ENCODE measurements around the gene RFT1. TPM values are rescaled to one million over a fixed set of nuclear protein-coding genes. Genes with fewer than 3 reads are reported as not detected.

Gene RFT1
- total RNA-seq, 1 donor from 2014 or later: 18.6 TPM

GRCh38 chr3:53071882-53072431 lies 58.3 kb downstream of the RFT1 start:
- Histone ChIP-seq H3K27me3 (ENCODE audit: control insufficient read depth, insufficient read depth, low read length) (peaks cover 2% of the 10 kb centered on the region), H3K36me3 (ENCODE audit: control insufficient read depth, insufficient read depth, low read length) (no peaks in the 10 kb centered on the region), H3K4me3 (ENCODE audit: low read depth, low read length) (no peak overlapping the region)
- no peak for DNase-seq (ENCODE audit: low read depth)
- TF ChIP-seq, protein P1, sequence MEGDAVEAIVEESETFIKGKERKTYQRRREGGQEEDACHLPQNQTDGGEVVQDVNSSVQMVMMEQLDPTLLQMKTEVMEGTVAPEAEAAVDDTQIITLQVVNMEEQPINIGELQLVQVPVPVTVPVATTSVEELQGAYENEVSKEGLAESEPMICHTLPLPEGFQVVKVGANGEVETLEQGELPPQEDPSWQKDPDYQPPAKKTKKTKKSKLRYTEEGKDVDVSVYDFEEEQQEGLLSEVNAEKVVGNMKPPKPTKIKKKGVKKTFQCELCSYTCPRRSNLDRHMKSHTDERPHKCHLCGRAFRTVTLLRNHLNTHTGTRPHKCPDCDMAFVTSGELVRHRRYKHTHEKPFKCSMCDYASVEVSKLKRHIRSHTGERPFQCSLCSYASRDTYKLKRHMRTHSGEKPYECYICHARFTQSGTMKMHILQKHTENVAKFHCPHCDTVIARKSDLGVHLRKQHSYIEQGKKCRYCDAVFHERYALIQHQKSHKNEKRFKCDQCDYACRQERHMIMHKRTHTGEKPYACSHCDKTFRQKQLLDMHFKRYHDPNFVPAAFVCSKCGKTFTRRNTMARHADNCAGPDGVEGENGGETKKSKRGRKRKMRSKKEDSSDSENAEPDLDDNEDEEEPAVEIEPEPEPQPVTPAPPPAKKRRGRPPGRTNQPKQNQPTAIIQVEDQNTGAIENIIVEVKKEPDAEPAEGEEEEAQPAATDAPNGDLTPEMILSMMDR (IDR thresholded peaks at IDR 0.05; ENCODE audit: insufficient read depth, low read length, poor library complexity, severe bottlenecking): no peak

GRCh38 chr3:53069422-53070068 lies 60.7 kb downstream of the RFT1 start:
- Histone ChIP-seq H3K4me3 (ENCODE audit: low read depth, low read length) (no peak overlapping the region), H3K27me3 (ENCODE audit: control insufficient read depth, insufficient read depth, low read length) (peaks cover 2% of the 10 kb centered on the region), H3K36me3 (ENCODE audit: control insufficient read depth, insufficient read depth, low read length) (no peaks in the 10 kb centered on the region)
- DNase-seq (ENCODE audit: low read depth): no peak
- TF ChIP-seq, protein P1 (IDR thresholded peaks at IDR 0.05; ENCODE audit: insufficient read depth, low read length, poor library complexity, severe bottlenecking): no peak

GRCh38 chr3:53068176-53068575 lies 62.1 kb downstream of the RFT1 start:
- Histone ChIP-seq H3K4me3 (ENCODE audit: low read depth, low read length) (no peak overlapping the region), H3K27me3 (ENCODE audit: control insufficient read depth, insufficient read depth, low read length) (peaks cover 2% of the 10 kb centered on the region)
- DNase-seq (ENCODE audit: low read depth): no peak

GRCh38 chr3:53067567-53067966 lies 62.7 kb downstream of the RFT1 start:
- H3K4me3 ChIP-seq (ENCODE audit: low read depth, low read length): no peak overlapping the region
- TF ChIP-seq, protein P1 (IDR thresholded peaks at IDR 0.05; ENCODE audit: insufficient read depth, low read length, poor library complexity, severe bottlenecking): no peak
- H3K27me3 ChIP-seq (ENCODE audit: control insufficient read depth, insufficient read depth, low read length): peaks cover 2% of the 10 kb centered on the region
- DNase-seq (ENCODE audit: low read depth): no peak
- no peaks in the 10 kb centered on the region for H3K36me3 ChIP-seq (ENCODE audit: control insufficient read depth, insufficient read depth, low read length)

More at GRCh38 chr3:53068176-53068575, 62.1 kb downstream of the RFT1 start:
- no peaks in the 10 kb centered on the region for H3K36me3 ChIP-seq (ENCODE audit: control insufficient read depth, insufficient read depth, low read length)
- TF ChIP-seq, protein P1 (IDR thresholded peaks at IDR 0.05; ENCODE audit: insufficient read depth, low read length, poor library complexity, severe bottlenecking): no peak

GRCh38 chr3:53065841-53066480 lies 64.3 kb downstream of the RFT1 start:
- no peak for DNase-seq (ENCODE audit: low read depth)
- Histone ChIP-seq H3K27me3 (ENCODE audit: control insufficient read depth, insufficient read depth, low read length) (peaks cover 2% of the 10 kb centered on the region), H3K4me3 (ENCODE audit: low read depth, low read length) (no peak overlapping the region), H3K36me3 (ENCODE audit: control insufficient read depth, insufficient read depth, low read length) (no peaks in the 10 kb centered on the region)
- TF ChIP-seq, protein P1 (IDR thresholded peaks at IDR 0.05; ENCODE audit: insufficient read depth, low read length, poor library complexity, severe bottlenecking): no peak
